IMR-90 (cell line): Measurements from ENCODE around the gene ZNF609. TPM values are rescaled to one million over a fixed set of nuclear protein-coding genes. Genes with fewer than 3 reads are reported as not detected.

Experiments
- ATAC-seq: fragments of 200-7000 bp; cut with Tn5 transposase; 2 replicates; pipeline ENCODE4 v1.9.1; 2020; ENCODE audit warnings: low read depth, mild to moderate bottlenecking, moderate library complexity
- BruUV-seq: library from RNA; stranded (reverse); fragments of 400-500 nt; replicated peaks from 2 replicates; lab custom pipeline; 2021; lab: Mats Ljungman, UMichigan
- CTCF ChIA-PET: fragments of 300-600 bp; formaldehyde crosslinking; extraction: SDS; loops from one replicate; lab custom pipeline; 2021; ENCODE audit warnings: antibody characterized with exemption; lab: Yijun Ruan, JAX
- POLR2A ChIA-PET: fragments of 300-600 bp; sonication (Branson Sonifier 250); formaldehyde crosslinking; loops from one replicate; lab custom pipeline; 2022; ENCODE audit warnings: antibody characterized with exemption; ENCODE audit not compliant: unreplicated experiment; lab: Charles Lee
- DNase-seq: peaks from one replicate; pipeline ENCODE4 v3.0.0; 2013
- H2AFZ ChIP-seq: replicated peaks from 2 replicates; pipeline ENCODE3; 2013; ENCODE audit warnings: low read length, mild to moderate bottlenecking; ENCODE audit not compliant: poor library complexity
- H2AK5ac ChIP-seq: 2 replicates; pipeline ENCODE4 v1.6.1; 2013; ENCODE audit warnings: low read depth, low read length, inconsistent platforms
- H2AK9ac ChIP-seq: replicated peaks from 2 replicates; pipeline ENCODE3; 2013; ENCODE audit warnings: mild to moderate bottlenecking, low read depth, low read length, moderate library complexity; ENCODE audit not compliant: poor library complexity
- H2BK120ac ChIP-seq: 2 replicates; pipeline ENCODE4 v1.6.1; 2013; ENCODE audit warnings: low read depth, low read length, inconsistent platforms
- H2BK15ac ChIP-seq: 3 replicates; pipeline ENCODE4 v1.6.1; 2013; ENCODE audit warnings: low read depth, low read length, inconsistent platforms
- H2BK20ac ChIP-seq: 2 replicates; pipeline ENCODE4 v1.6.1; 2013; ENCODE audit warnings: low read depth, mild to moderate bottlenecking, inconsistent platforms, low read length, moderate library complexity
- H2BK5ac ChIP-seq: 2 replicates; pipeline ENCODE4 v1.6.1; 2013; ENCODE audit warnings: mild to moderate bottlenecking, low read depth, low read length, inconsistent platforms; ENCODE audit not compliant: poor library complexity, severe bottlenecking
- H3K14ac ChIP-seq: replicated peaks from 2 replicates; pipeline ENCODE4 v1.6.1; 2013; ENCODE audit warnings: low read depth, low read length, inconsistent platforms
- H3K18ac ChIP-seq: 2 replicates; pipeline ENCODE4 v1.6.1; 2013; ENCODE audit warnings: low read depth, low read length, control low read depth
- H3K23ac ChIP-seq: 2 replicates; pipeline ENCODE4 v1.6.1; 2013; ENCODE audit warnings: low read depth, low read length, inconsistent platforms
- H3K27ac ChIP-seq: 2 replicates; pipeline ENCODE4 v1.5.1; 2013; ENCODE audit warnings: mild to moderate bottlenecking, control low read depth, low read length; ENCODE audit not compliant: insufficient read depth
- H3K27me3 ChIP-seq: 2 replicates; pipeline ENCODE4 v1.6.1; 2013; ENCODE audit warnings: low read length; ENCODE audit not compliant: control insufficient read depth, insufficient read depth
- H3K36me3 ChIP-seq: 2 replicates; pipeline ENCODE4 v1.6.1; 2013; ENCODE audit warnings: low read length, mixed read lengths; ENCODE audit not compliant: control insufficient read depth, insufficient read depth
- H3K4ac ChIP-seq: 2 replicates; pipeline ENCODE4 v1.6.1; 2013; ENCODE audit warnings: low read depth, low read length, inconsistent platforms
- H3K4me1 ChIP-seq: 2 replicates; pipeline ENCODE4 v1.6.1; 2013; ENCODE audit warnings: low read length, mixed read lengths; ENCODE audit not compliant: control insufficient read depth, insufficient read depth
- H3K4me2 ChIP-seq: 2 replicates; pipeline ENCODE4 v1.6.1; 2013; ENCODE audit warnings: low read depth, mild to moderate bottlenecking, control low read depth, low read length, moderate library complexity
- H3K4me3 ChIP-seq: 2 replicates; pipeline ENCODE4 v1.5.1; 2013; ENCODE audit warnings: low read depth, mild to moderate bottlenecking, control low read depth, low read length, moderate library complexity; ENCODE audit not compliant: insufficient read depth
- H3K56ac ChIP-seq: 2 replicates; pipeline ENCODE4 v1.6.1; 2013; ENCODE audit warnings: low read length, inconsistent platforms; ENCODE audit not compliant: insufficient read depth; ENCODE audit errors: extremely low read depth
- H3K79me1 ChIP-seq, 2 experiments: 2 replicates each; pipeline ENCODE4 v1.6.1; 2013; ENCODE audit warnings: low read length in 2 of 2, inconsistent platforms in 1 of 2, low read depth in 1 of 2
- H3K9ac ChIP-seq: 2 replicates; pipeline ENCODE4 v1.6.1; 2013; ENCODE audit warnings: low read depth, low read length, control low read depth
- H3K9me1 ChIP-seq: 2 replicates; pipeline ENCODE4 v1.6.1; 2013; ENCODE audit warnings: low read length, inconsistent platforms; ENCODE audit not compliant: insufficient read depth
- H3K9me3 ChIP-seq: 2 replicates; pipeline ENCODE4 v1.6.1; 2013; ENCODE audit warnings: low read length; ENCODE audit not compliant: control insufficient read depth, insufficient read depth
- H4K20me1 ChIP-seq: 2 replicates; pipeline ENCODE4 v1.6.1; 2013; ENCODE audit warnings: low read length, inconsistent platforms; ENCODE audit not compliant: insufficient read depth
- H4K5ac ChIP-seq: 2 replicates; pipeline ENCODE4 v1.6.1; 2013; ENCODE audit warnings: mild to moderate bottlenecking, low read depth, low read length, control low read depth
- H4K8ac ChIP-seq, 2 experiments: 2 replicates each; pipeline ENCODE4 v1.6.1; 2013; ENCODE audit warnings: low read depth in 2 of 2, low read length in 2 of 2, control low read depth in 1 of 2, inconsistent platforms in 1 of 2
- H4K91ac ChIP-seq: 2 replicates; pipeline ENCODE4 v1.6.1; 2013; ENCODE audit warnings: low read depth, low read length, inconsistent platforms; ENCODE audit not compliant: insufficient read depth
- BHLHE40 ChIP-seq: fragments of 150-350 bp; IDR thresholded peaks from 2 replicates; pipeline ENCODE4 v1.6.1; 2016; ENCODE audit warnings: mild to moderate bottlenecking, low read depth, low read length
- CEBPB ChIP-seq: IDR thresholded peaks from 2 replicates; pipeline ENCODE4 v1.6.1; 2012; ENCODE audit warnings: low read depth, low read length, improper control_type of control experiment
- CHD1 ChIP-seq: IDR thresholded peaks from 2 replicates; pipeline ENCODE4 v1.6.1; 2012; ENCODE audit warnings: low read depth, low read length, improper control_type of control experiment
- CTCF ChIP-seq: conservative IDR thresholded peaks from 2 replicates; pipeline ENCODE4 v1.5.1; 2012; ENCODE audit warnings: mild to moderate bottlenecking, low read depth, low read length, improper control_type of control experiment
- FOS ChIP-seq: fragments of 150-350 bp; IDR thresholded peaks from 2 replicates; pipeline ENCODE4 v1.6.1; 2016; ENCODE audit warnings: low read depth, low read length
- MAFK ChIP-seq: IDR thresholded peaks from 2 replicates; pipeline ENCODE4 v1.6.1; 2012; ENCODE audit warnings: low read depth, low read length, improper control_type of control experiment
- MAZ ChIP-seq: IDR thresholded peaks from 2 replicates; pipeline ENCODE4 v1.6.1; 2012; ENCODE audit warnings: low read depth, mild to moderate bottlenecking, low read length, improper control_type of control experiment, moderate library complexity, borderline replicate concordance
- MXI1 ChIP-seq: IDR thresholded peaks from 2 replicates; pipeline ENCODE4 v1.6.1; 2012; ENCODE audit warnings: low read depth, mild to moderate bottlenecking, low read length, moderate library complexity, borderline replicate concordance
- NFE2L2 ChIP-seq: fragments of 150-350 bp; IDR thresholded peaks from 2 replicates; pipeline ENCODE4 v1.6.1; 2016; ENCODE audit warnings: low read depth, mild to moderate bottlenecking, low read length
- POLR2A ChIP-seq: IDR thresholded peaks from 2 replicates; pipeline ENCODE4 v1.6.1; 2012; ENCODE audit warnings: mild to moderate bottlenecking, low read depth, low read length
- RAD21 ChIP-seq: IDR thresholded peaks from 2 replicates; pipeline ENCODE4 v1.6.1; 2012; ENCODE audit warnings: low read length, improper control_type of control experiment
- RCOR1 ChIP-seq: IDR thresholded peaks from 2 replicates; pipeline ENCODE4 v1.6.1; 2012; ENCODE audit warnings: mild to moderate bottlenecking, low read length, improper control_type of control experiment; ENCODE audit not compliant: insufficient replicate concordance
- RFX5 ChIP-seq: IDR thresholded peaks from 2 replicates; pipeline ENCODE4 v1.8.0; 2012; ENCODE audit warnings: low read depth, mild to moderate bottlenecking, low read length, moderate library complexity
- SMC3 ChIP-seq: fragments of 150-350 bp; IDR thresholded peaks from 2 replicates; pipeline ENCODE4 v1.6.1; 2016; ENCODE audit warnings: low read depth, mild to moderate bottlenecking, antibody characterized with exemption, low read length, moderate library complexity
- WGBS, 2 experiments: methylation state at CpG; one replicate each; pipeline versions ENCODE4 v1.1.5 to v1.1.7; 2013; ENCODE audit warnings: missing lambda C conversion rate in 2 of 2; ENCODE audit not compliant: insufficient read length in 1 of 2; ENCODE audit errors: extremely low coverage in 2 of 2; 5-methylcytosine and 5-hydroxymethylcytosine counted together
- dilution Hi-C: fragments of 300-500 bp; cut with HindIII; formaldehyde crosslinking; loops from one replicate; pipeline ENCODE4 v1.14.3; 2018; ENCODE audit warnings: low sequenced_read_pairs; ENCODE audit not compliant: unreplicated experiment
- in situ Hi-C: fragments of 300-500 bp; cut with MboI; formaldehyde crosslinking; loops from 3 replicates; pipeline ENCODE4 v1.14.3; 2019; ENCODE audit warnings: low sequenced_read_pairs, inconsistent platforms, mixed read lengths
- intact Hi-C: fragments of 100-400 bp; cut with micrococcal nuclease; formaldehyde crosslinking; loops from 2 replicates; pipeline ENCODE4 v1.10.0; 2022
- polyA plus RNA-seq, 3 experiments: library from polyadenylated mRNA; depleted of rRNA; stranded (reverse); fragments of >200 nt; gene quantifications; 2 replicates each; pipeline ENCODE4 v1.2.3, GENCODE V29; 2012; ENCODE audit warnings: low replicate concordance in 1 of 3
- total RNA-seq: library from RNA; depleted of rRNA; stranded (reverse); fragments of >200 nt; gene quantifications from 2 replicates; pipeline ENCODE4 v1.2.3, GENCODE V29; 2012
- TF ChIP-seq, protein P1 (sequence below): fragments of 150-350 bp; IDR thresholded peaks from 2 replicates; pipeline ENCODE4 v1.6.1; 2016; ENCODE audit warnings: low read depth, mild to moderate bottlenecking, low read length, moderate library complexity, borderline replicate concordance

ZNF609 gene
- total and polyA plus RNA-seq, 2 of the 4 experiments (the other 2 are of a cell fraction) = 10.4 to 12.5 TPM

- DNase-seq (peak; percentile 65), ATAC-seq (peak; percentile 83)
- Histone ChIP-seq H2AK9ac (no peak overlapping the region), H3K79me1 (peaks cover 13 to 27% of the 10 kb centered on the region in 2 experiments; a peak in 3 of 4 replicates), H3K14ac (no peak overlapping the region), H3K36me3 (peaks cover 62% of the 10 kb centered on the region), H2BK120ac (no peak overlapping the region), H2BK20ac (no peak overlapping the region), H3K27ac (no peak overlapping the region), H4K8ac (no peak overlapping the region), H3K18ac (no peak overlapping the region), H3K56ac (no peak overlapping the region), H3K9me1 (0 out of 2 replicates have a peak, but pooled peaks cover 3% of the 10 kb centered on the region), H2BK5ac (no peak overlapping the region), H4K5ac (no peak overlapping the region), H3K4me1 (peaks cover 3% of the 10 kb centered on the region; the same call in 1 of the 2 replicates), H3K9me3 (no peaks in the 10 kb centered on the region), H2BK15ac (no peak overlapping the region), H3K4me2 (no peak overlapping the region), H4K91ac (no peak overlapping the region), H3K4me3 (no peak overlapping the region), H2AFZ (peak overlapping the region; percentile 34), H3K27me3 (no peaks in the 10 kb centered on the region), H4K20me1 (no peaks in the 10 kb centered on the region), H3K4ac (no peak overlapping the region), H3K9ac (no peak overlapping the region), H3K23ac (no peak overlapping the region), H2AK5ac (no peak overlapping the region)
- no TSS peak for BruUV-seq
- intact Hi-C loops = loop anchor here (1.0 kb wide), 1 partner anchor 254 kb away; no protein-coding TSS in a partner anchor
- whole genome bisulfite sequencing, 2 experiments = 20% methylated on average over 1 of the region's 9 CpGs; no CpG with 5 or more reads in 1 of the 2 experiments
- dilution Hi-C loops = no loop called here
- CTCF ChIA-PET = interaction anchor here (0.6 to 0.7 kb wide), 2 partner anchors 20 to 254 kb away, joined by 3 to 5 read pairs; no protein-coding TSS in a partner anchor
- in situ Hi-C loops = loop anchor here (5.0 kb wide), 1 partner anchor 46 kb away; no protein-coding TSS in a partner anchor
- POLR2A ChIA-PET = no interaction called here
- TF ChIP-seq FOS (no peak), CTCF (peak; percentile 92), RFX5 (no peak), RCOR1 (no peak), MAFK (no peak), BHLHE40 (no peak), SMC3 (peak; percentile 77), MXI1 (0 out of 2 replicates have a peak, but pooled peaks have one; percentile 28), POLR2A (no peak), MAZ (no peak), CHD1 (no peak), CEBPB (no peak), RAD21 (peak; percentile 84), NFE2L2 (no peak)
- TF ChIP-seq, protein P1, sequence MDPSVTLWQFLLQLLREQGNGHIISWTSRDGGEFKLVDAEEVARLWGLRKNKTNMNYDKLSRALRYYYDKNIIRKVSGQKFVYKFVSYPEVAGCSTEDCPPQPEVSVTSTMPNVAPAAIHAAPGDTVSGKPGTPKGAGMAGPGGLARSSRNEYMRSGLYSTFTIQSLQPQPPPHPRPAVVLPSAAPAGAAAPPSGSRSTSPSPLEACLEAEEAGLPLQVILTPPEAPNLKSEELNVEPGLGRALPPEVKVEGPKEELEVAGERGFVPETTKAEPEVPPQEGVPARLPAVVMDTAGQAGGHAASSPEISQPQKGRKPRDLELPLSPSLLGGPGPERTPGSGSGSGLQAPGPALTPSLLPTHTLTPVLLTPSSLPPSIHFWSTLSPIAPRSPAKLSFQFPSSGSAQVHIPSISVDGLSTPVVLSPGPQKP = no peak
These were observed 221.1 kb downstream of the ZNF609 start for GRCh38 chr15:64681424-64682024.
